GM12878 (cell line): Measurements from ENCODE around the gene MMP20. TPM values are rescaled to one million over a fixed set of nuclear protein-coding genes. Genes with fewer than 3 reads are reported as not detected.

Source experiments
- ATAC-seq: fragments of 200-7000 bp; cut with Tn5 transposase; 3 replicates; pipeline ENCODE4 v1.9.1; 2020; ENCODE audit warnings: mild to moderate bottlenecking, moderate library complexity
- BruUV-seq: library from RNA; stranded (reverse); fragments of 400-500 nt; replicated peaks from 2 replicates; lab custom pipeline; 2021; lab: Mats Ljungman, UMichigan
- CTCF ChIA-PET: fragments of 300-600 bp; sonication (Branson Sonifier 250); formaldehyde crosslinking; extraction: SDS; loops from one replicate; lab custom pipeline; 2021; ENCODE audit warnings: inconsistent platforms; lab: Yijun Ruan, JAX
- POLR2A ChIA-PET: fragments of 350-600 bp; formaldehyde crosslinking; extraction: SDS; loops from one replicate; lab custom pipeline; 2021; ENCODE audit warnings: inconsistent platforms; lab: Charles Lee
- RAD21 ChIA-PET: fragments of 300-600 bp; sonication (Branson Sonifier 250); formaldehyde crosslinking; loops from one replicate; lab custom pipeline; 2023; ENCODE audit warnings: antibody characterized with exemption; ENCODE audit not compliant: unreplicated experiment; lab: Charles Lee
- SMC1A ChIA-PET: fragments of 300-600 bp; sonication (Branson Sonifier 250); formaldehyde crosslinking; loops from one replicate; lab custom pipeline; 2023; ENCODE audit not compliant: unreplicated experiment, uncharacterized antibody; lab: Charles Lee
- DNase-seq: peaks from one replicate; pipeline ENCODE4 v3.0.0-alpha.2; 2011; ENCODE audit warnings: low read depth, low spot score
- FAIRE-seq: peaks from 3 replicates; lab custom pipeline; 2011; peaks lifted over from hg19 to GRCh38; lab: Jason Lieb, UNC
- H2AFZ ChIP-seq: 2 replicates; pipeline ENCODE4 v1.6.0; 2011; ENCODE audit warnings: low read depth, low read length, control low read depth; ENCODE audit not compliant: control insufficient read depth
- H3K27ac ChIP-seq: 2 replicates; pipeline ENCODE4 v1.5.1; 2011; ENCODE audit warnings: control low read depth; ENCODE audit not compliant: control insufficient read depth, insufficient read depth
- H3K27me3 ChIP-seq, 2 experiments: replicated peaks in 1 of 2; 2 replicates each; pipeline versions ENCODE4 v1.6.0 to v1.6.1; 2011; ENCODE audit warnings: low read length in 1 of 2; ENCODE audit not compliant: control insufficient read depth in 2 of 2, insufficient read depth in 2 of 2
- H3K36me3 ChIP-seq, 2 experiments: 2 replicates each; pipeline ENCODE4 v1.5.1; 2011; ENCODE audit warnings: low read length in 1 of 2; ENCODE audit not compliant: control insufficient read depth in 2 of 2, insufficient read depth in 2 of 2
- H3K4me1 ChIP-seq: 2 replicates; pipeline ENCODE4 v1.6.1; 2011; ENCODE audit warnings: mild to moderate bottlenecking, low read length, moderate library complexity, mixed read lengths; ENCODE audit not compliant: control insufficient read depth, insufficient read depth
- H3K4me2 ChIP-seq: 2 replicates; pipeline ENCODE4 v1.6.0; 2011; ENCODE audit warnings: control low read depth; ENCODE audit not compliant: control insufficient read depth, insufficient read depth
- H3K4me3 ChIP-seq: fragments of 200-600 bp; sonication (generic); 2 replicates; pipeline ENCODE4 v1.5.1; 2016
- H3K79me2 ChIP-seq: 2 replicates; pipeline ENCODE4 v1.6.0; 2011; ENCODE audit warnings: low read length; ENCODE audit not compliant: control insufficient read depth, insufficient read depth
- H3K9ac ChIP-seq: 2 replicates; pipeline ENCODE4 v1.8.0; 2011; ENCODE audit warnings: low read length, control low read depth, mixed read lengths; ENCODE audit not compliant: control insufficient read depth, insufficient read depth
- H3K9me3 ChIP-seq: replicated peaks from 3 replicates; pipeline ENCODE4 v1.5.1; 2011; ENCODE audit warnings: mild to moderate bottlenecking, low read length; ENCODE audit not compliant: control insufficient read depth, insufficient read depth
- H4K20me1 ChIP-seq: 2 replicates; pipeline ENCODE4 v1.6.0; 2011; ENCODE audit not compliant: control insufficient read depth, insufficient read depth
- BRCA1 ChIP-seq: IDR thresholded peaks from 2 replicates; pipeline ENCODE4 v1.6.1; 2011; ENCODE audit warnings: low read depth, low read length, improper control_type of control experiment
- CBFB ChIP-seq: IDR thresholded peaks from 2 replicates; pipeline ENCODE4 v1.6.1; 2016; ENCODE audit warnings: antibody characterized with exemption, low read depth
- CEBPZ ChIP-seq: fragments of 150-350 bp; IDR thresholded peaks from 2 replicates; pipeline ENCODE4 v1.6.1; 2016; ENCODE audit warnings: low read depth, low read length
- CUX1 ChIP-seq: IDR thresholded peaks from 2 replicates; pipeline ENCODE4 v1.6.1; 2012; ENCODE audit warnings: improper control_type of control experiment, low read depth, low read length; ENCODE audit not compliant: insufficient replicate concordance
- HDAC2 ChIP-seq: fragments of 200-600 bp; sonication (generic); IDR thresholded peaks from 2 replicates; pipeline ENCODE4 v1.6.1; 2017
- LARP7 ChIP-seq: fragments of 450-650 bp; IDR thresholded peaks from 2 replicates; pipeline ENCODE4 v1.6.1; 2017; ENCODE audit warnings: mild to moderate bottlenecking
- MLLT1 ChIP-seq: fragments of 450-650 bp; IDR thresholded peaks from 2 replicates; pipeline ENCODE4 v1.6.1; 2016; ENCODE audit warnings: mild to moderate bottlenecking
- MTA2 ChIP-seq: fragments of 450-650 bp; IDR thresholded peaks from 2 replicates; pipeline ENCODE4 v1.6.1; 2016; ENCODE audit warnings: low read depth, mild to moderate bottlenecking, moderate library complexity
- RAD51 ChIP-seq: fragments of 450-650 bp; IDR thresholded peaks from 2 replicates; pipeline ENCODE4 v1.6.1; 2016; ENCODE audit warnings: moderate library complexity, mild to moderate bottlenecking, inconsistent platforms
- RBBP5 ChIP-seq: fragments of 200-600 bp; sonication (generic); conservative IDR thresholded peaks from 2 replicates; pipeline ENCODE4 v1.6.1; 2016
- SUZ12 ChIP-seq: fragments of 200-600 bp; sonication (generic); IDR thresholded peaks from one replicate; pipeline ENCODE4 v1.6.1; 2018; ENCODE audit warnings: antibody characterized with exemption, mild to moderate bottlenecking; ENCODE audit not compliant: unreplicated experiment
- ZBTB4 ChIP-seq: fragments of 450-650 bp; formaldehyde crosslinking; IDR thresholded peaks from 2 replicates; pipeline ENCODE4 v1.4.0; 2022; ENCODE audit warnings: mild to moderate bottlenecking, moderate library complexity
- in situ Hi-C: fragments of 300-500 bp; cut with MboI; formaldehyde crosslinking; loops from 9 replicates; pipeline ENCODE4 v1.14.3; 2018; ENCODE audit warnings: mixed read lengths
- intact Hi-C: fragments of 100-400 bp; cut with micrococcal nuclease; formaldehyde crosslinking; loops from one replicate; pipeline ENCODE4 v1.14.2; 2022; ENCODE audit not compliant: unreplicated experiment
- polyA plus RNA-seq, 11 experiments: library from polyadenylated mRNA; depleted of rRNA in 4 of 11; unstranded in 6 of 11; stranded (reverse) in 5 of 11; fragments of >200 nt; fragmentation: Nextera tagmentation in 4 of 11; fragmentation: Illumina TruSeq in 1 of 11; extraction: Ambion mirVana in 4 of 11; extraction: Trizol in 1 of 11; gene quantifications; 1 replicate in 1 of 11; 2 replicates in 10 of 11; pipeline versions ENCODE4 v1.2.1 to v1.2.3, GENCODE V29; 2011 to 2016; ENCODE audit warnings: inconsistent platforms in 2 of 11, missing spikeins in 2 of 11, low read depth in 1 of 11
- total RNA-seq, 4 experiments: library from RNA; depleted of rRNA in 3 of 4; stranded (reverse); fragments of >200 nt in 3 of 4; fragmentation: Illumina TruSeq in 1 of 4; extraction: Trizol in 1 of 4; gene quantifications; 2 replicates each; pipeline versions ENCODE4 v1.2.1 to v1.2.3, GENCODE V29; 2013 to 2021

Gene MMP20
- total and polyA plus RNA-seq, 10 of the 15 experiments (the other 5 are each of a cell fraction or from before 2014, with no cell fraction given): 0.10 to 0.57 (median 0.19) TPM; not detected in 2

- H2AFZ ChIP-seq: no peak overlapping the region
- no TSS peak for BruUV-seq
- peak; percentile 27 for FAIRE-seq
- no peak for TF ChIP-seq CBFB
- TF ChIP-seq RBBP5: no peak
- no peak for TF ChIP-seq RAD51
- TF ChIP-seq ZBTB4 (CRISPR knock-in tag): no peak
- TF ChIP-seq LARP7: no peak
- no peak for TF ChIP-seq MLLT1
- no peak for TF ChIP-seq CUX1
- no peak for TF ChIP-seq CEBPZ
- no peak for TF ChIP-seq BRCA1
- TF ChIP-seq HDAC2: no peak
- no peak for TF ChIP-seq SUZ12
- no peak for TF ChIP-seq MTA2
These were observed 22.3 kb upstream of the MMP20 start for GRCh38 chr11:102647430-102647829.

More at GRCh38 chr11:102647430-102647829, 22.3 kb upstream of the MMP20 start:
- ATAC-seq (no peak), DNase-seq (no peak)
- Histone ChIP-seq H3K27ac (no peak overlapping the region), H3K9ac (no peak overlapping the region), H3K4me1 (no peaks in the 10 kb centered on the region), H3K9me3 (no peaks in the 10 kb centered on the region), H4K20me1 (no peaks in the 10 kb centered on the region), H3K36me3 (no peaks in the 10 kb centered on the region), H3K79me2 (no peaks in the 10 kb centered on the region), H3K27me3 (no peaks in the 10 kb centered on the region), H3K4me3 (no peak overlapping the region), H3K4me2 (no peak overlapping the region)
- SMC1A ChIA-PET: interaction anchor here (1.0 kb wide), 1 partner anchor 19 kb away, joined by 5 read pairs; no protein-coding TSS in a partner anchor
- in situ Hi-C loops (no loop called here), intact Hi-C loops (no loop called here)
- CTCF ChIA-PET: interaction anchor here (2.7 kb wide), 1 partner anchor 18 kb away, joined by 10 read pairs; no protein-coding TSS in a partner anchor
- RAD21 ChIA-PET: no interaction called here
- POLR2A ChIA-PET: no interaction called here
